Measurements from ENCODE around the gene ATP5IF1. TPM values are rescaled to one million over a fixed set of nuclear protein-coding genes. Genes with fewer than 3 reads are reported as not detected.
A peak's percentile ranks its signal among the peaks of the same experiment; 100 is the strongest.

Gene ATP5IF1
- total RNA-seq, 1 experiment from 2014 or later = 169 TPM

- H3K4me2 ChIP-seq (ENCODE audit: low read length) = peak overlapping the region; percentile 95
- ATAC-seq (no peak), DNase-seq (ENCODE audit: low read depth, low spot score) (no peak)
- POLR2A ChIA-PET = interaction anchor here (0.6 to 3.6 kb wide), 4 partner anchors 12 to 1553 kb away, joined by 4 to 16 read pairs (median 5); partner anchors contain the start of gene MED18
- no peak overlapping the region for H2AFZ ChIP-seq (ENCODE audit: low read depth, low read length, poor library complexity, severe bottlenecking)
- no peaks in the 10 kb centered on the region for H3K36me3 ChIP-seq (ENCODE audit: control insufficient read depth in 1 of 2, insufficient read depth in 2 of 2, low read length in 2 of 2)
- no TSS peak for BruUV-seq (replicated peaks)
- H3K79me2 ChIP-seq (ENCODE audit: insufficient read depth, low read length) = peaks cover 52% of the 10 kb centered on the region
- no peak overlapping the region for H3K27ac ChIP-seq (ENCODE audit: low read depth, low read length)
- intact Hi-C loops (cut with micrococcal nuclease) = no loop called here
- peak overlapping the region; percentile 91 to 93; a peak in 3 of 4 replicates for H3K4me3 ChIP-seq (replicated peaks in 1 of 2; ENCODE audit: low read depth in 1 of 2, low read length in 2 of 2)
- H3K9me3 ChIP-seq (ENCODE audit: control insufficient read depth in 1 of 2, insufficient read depth in 1 of 2, low read depth in 1 of 2, low read length in 2 of 2) = no peaks in the 10 kb centered on the region
- H4K20me1 ChIP-seq (ENCODE audit: insufficient read depth) = no peaks in the 10 kb centered on the region
- no peak overlapping the region for H3K9ac ChIP-seq (ENCODE audit: low read length)
- RAD21 ChIA-PET (ENCODE audit: low non-redundant PET in 1 of 2, low total read pairs in 2 of 2, uncharacterized antibody in 2 of 2, unreplicated experiment in 2 of 2) = interaction anchor here in 1 of 2 experiments (0.6 kb wide), 1 partner anchor 12 kb away, joined by 4 read pairs; no protein-coding TSS in a partner anchor
- no peaks in the 10 kb centered on the region for H3K27me3 ChIP-seq (ENCODE audit: insufficient read depth, low read length)
- no peaks in the 10 kb centered on the region for H3K9me2 ChIP-seq (ENCODE audit: insufficient read depth)
- CTCF ChIA-PET = interaction anchor here (4.1 kb wide), 1 partner anchor 12 kb away, joined by 26 read pairs; no protein-coding TSS in a partner anchor
- no peak for TF ChIP-seq RAD21 (IDR thresholded peaks at IDR 0.05; ENCODE audit: low read depth)
- 0 out of 2 replicates have a peak, but pooled peaks have one; percentile 7 for TF ChIP-seq MAX (IDR thresholded peaks at IDR 0.05)
- H3K4me1 ChIP-seq (ENCODE audit: control insufficient read depth in 1 of 2, insufficient read depth in 2 of 2, low read length in 2 of 2) = peaks cover 12 to 21% of the 10 kb centered on the region in 2 experiments
Measured at GRCh38 chr1:28260803-28261174, 24.9 kb downstream of the ATP5IF1 start.

DNA sequence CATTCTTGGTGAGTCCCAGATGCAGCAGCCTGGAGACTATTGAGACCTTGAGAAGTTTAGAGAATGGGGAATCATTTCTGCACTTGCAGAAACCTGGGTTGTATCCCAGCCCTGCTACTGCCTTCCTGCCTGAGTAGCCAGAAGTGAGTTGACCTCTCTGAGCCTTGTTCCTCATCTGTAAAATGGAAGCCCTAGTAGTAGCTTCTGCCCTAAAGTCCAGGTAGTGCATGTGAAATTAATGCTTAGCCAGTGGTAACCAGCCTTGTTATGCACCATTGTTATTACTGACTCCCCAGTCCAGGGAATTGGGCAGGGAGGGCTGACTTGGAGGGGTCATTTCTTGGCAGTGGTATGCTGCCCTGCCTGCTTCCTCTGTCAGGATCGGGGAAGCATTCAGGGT lies 29.0 kb downstream of the ATP5IF1 start:
- no peaks in the 10 kb centered on the region for H3K9me3 ChIP-seq (ENCODE audit: control insufficient read depth in 1 of 2, insufficient read depth in 1 of 2, low read depth in 1 of 2, low read length in 2 of 2)
- ChIA-PET RAD21 (ENCODE audit: low non-redundant PET in 1 of 2, low total read pairs in 2 of 2, uncharacterized antibody in 2 of 2, unreplicated experiment in 2 of 2) (no interaction called here), CTCF (interaction anchor here (1.2 kb wide), 1 partner anchor 16 kb away, joined by 3 read pairs; no protein-coding TSS in a partner anchor), POLR2A (no interaction called here)
- no peak overlapping the region for H2AFZ ChIP-seq (ENCODE audit: low read depth, low read length, poor library complexity, severe bottlenecking)
- no peak overlapping the region for H3K4me2 ChIP-seq (ENCODE audit: low read length)
- DNase-seq (ENCODE audit: low read depth, low spot score) (no peak), ATAC-seq (no peak)
- no peaks in the 10 kb centered on the region for H3K9me2 ChIP-seq (ENCODE audit: insufficient read depth)
- peaks cover 80% of the 10 kb centered on the region for H3K79me2 ChIP-seq (ENCODE audit: insufficient read depth, low read length)
- H3K4me3 ChIP-seq (replicated peaks in 1 of 2; ENCODE audit: low read depth in 1 of 2, low read length in 2 of 2) = no peak overlapping the region
- no TSS peak for BruUV-seq (replicated peaks)
- no peak overlapping the region for H3K27ac ChIP-seq (ENCODE audit: low read depth, low read length)
- intact Hi-C loops (cut with micrococcal nuclease) = no loop called here
- no peaks in the 10 kb centered on the region for H3K27me3 ChIP-seq (ENCODE audit: insufficient read depth, low read length)
- H4K20me1 ChIP-seq (ENCODE audit: insufficient read depth) = no peaks in the 10 kb centered on the region
- TF ChIP-seq MAX (IDR thresholded peaks at IDR 0.05) = no peak
- no peak for TF ChIP-seq EZH2phosphoT487 (IDR thresholded peaks at IDR 0.05; ENCODE audit: borderline replicate concordance)
- TF ChIP-seq TCF7L2 (IDR thresholded peaks at IDR 0.05; ENCODE audit: borderline replicate concordance, extremely low read depth, insufficient read depth, insufficient read length) = no peak
- TF ChIP-seq, protein P1, sequence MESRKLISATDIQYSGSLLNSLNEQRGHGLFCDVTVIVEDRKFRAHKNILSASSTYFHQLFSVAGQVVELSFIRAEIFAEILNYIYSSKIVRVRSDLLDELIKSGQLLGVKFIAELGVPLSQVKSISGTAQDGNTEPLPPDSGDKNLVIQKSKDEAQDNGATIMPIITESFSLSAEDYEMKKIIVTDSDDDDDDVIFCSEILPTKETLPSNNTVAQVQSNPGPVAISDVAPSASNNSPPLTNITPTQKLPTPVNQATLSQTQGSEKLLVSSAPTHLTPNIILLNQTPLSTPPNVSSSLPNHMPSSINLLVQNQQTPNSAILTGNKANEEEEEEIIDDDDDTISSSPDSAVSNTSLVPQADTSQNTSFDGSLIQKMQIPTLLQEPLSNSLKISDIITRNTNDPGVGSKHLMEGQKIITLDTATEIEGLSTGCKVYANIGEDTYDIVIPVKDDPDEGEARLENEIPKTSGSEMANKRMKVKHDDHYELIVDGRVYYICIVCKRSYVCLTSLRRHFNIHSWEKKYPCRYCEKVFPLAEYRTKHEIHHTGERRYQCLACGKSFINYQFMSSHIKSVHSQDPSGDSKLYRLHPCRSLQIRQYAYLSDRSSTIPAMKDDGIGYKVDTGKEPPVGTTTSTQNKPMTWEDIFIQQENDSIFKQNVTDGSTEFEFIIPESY (IDR thresholded peaks at IDR 0.05; ENCODE audit: extremely low read depth, insufficient replicate concordance, low read length) = no peak
- no peak for TF ChIP-seq ZFX (IDR thresholded peaks at IDR 0.05)
- no peak for TF ChIP-seq SP1 (IDR thresholded peaks at IDR 0.05; ENCODE audit: low read depth)
- TF ChIP-seq, protein P2, sequence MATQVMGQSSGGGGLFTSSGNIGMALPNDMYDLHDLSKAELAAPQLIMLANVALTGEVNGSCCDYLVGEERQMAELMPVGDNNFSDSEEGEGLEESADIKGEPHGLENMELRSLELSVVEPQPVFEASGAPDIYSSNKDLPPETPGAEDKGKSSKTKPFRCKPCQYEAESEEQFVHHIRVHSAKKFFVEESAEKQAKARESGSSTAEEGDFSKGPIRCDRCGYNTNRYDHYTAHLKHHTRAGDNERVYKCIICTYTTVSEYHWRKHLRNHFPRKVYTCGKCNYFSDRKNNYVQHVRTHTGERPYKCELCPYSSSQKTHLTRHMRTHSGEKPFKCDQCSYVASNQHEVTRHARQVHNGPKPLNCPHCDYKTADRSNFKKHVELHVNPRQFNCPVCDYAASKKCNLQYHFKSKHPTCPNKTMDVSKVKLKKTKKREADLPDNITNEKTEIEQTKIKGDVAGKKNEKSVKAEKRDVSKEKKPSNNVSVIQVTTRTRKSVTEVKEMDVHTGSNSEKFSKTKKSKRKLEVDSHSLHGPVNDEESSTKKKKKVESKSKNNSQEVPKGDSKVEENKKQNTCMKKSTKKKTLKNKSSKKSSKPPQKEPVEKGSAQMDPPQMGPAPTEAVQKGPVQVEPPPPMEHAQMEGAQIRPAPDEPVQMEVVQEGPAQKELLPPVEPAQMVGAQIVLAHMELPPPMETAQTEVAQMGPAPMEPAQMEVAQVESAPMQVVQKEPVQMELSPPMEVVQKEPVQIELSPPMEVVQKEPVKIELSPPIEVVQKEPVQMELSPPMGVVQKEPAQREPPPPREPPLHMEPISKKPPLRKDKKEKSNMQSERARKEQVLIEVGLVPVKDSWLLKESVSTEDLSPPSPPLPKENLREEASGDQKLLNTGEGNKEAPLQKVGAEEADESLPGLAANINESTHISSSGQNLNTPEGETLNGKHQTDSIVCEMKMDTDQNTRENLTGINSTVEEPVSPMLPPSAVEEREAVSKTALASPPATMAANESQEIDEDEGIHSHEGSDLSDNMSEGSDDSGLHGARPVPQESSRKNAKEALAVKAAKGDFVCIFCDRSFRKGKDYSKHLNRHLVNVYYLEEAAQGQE (IDR thresholded peaks at IDR 0.05; ENCODE audit: low read depth) = no peak
- H3K9ac ChIP-seq (ENCODE audit: low read length) = no peak overlapping the region
- H3K4me1 ChIP-seq (ENCODE audit: control insufficient read depth in 1 of 2, insufficient read depth in 2 of 2, low read length in 2 of 2) = peaks cover 5 to 12% of the 10 kb centered on the region in 2 experiments; a peak in 2 of 4 replicates
- no peaks in the 10 kb centered on the region for H3K36me3 ChIP-seq (ENCODE audit: control insufficient read depth in 1 of 2, insufficient read depth in 2 of 2, low read length in 2 of 2)
